Stimulated activated CD8-positive, alpha-beta memory T cell treated with anti-CD3 and anti-CD28 coated beads, Interleukin-15, amount 100 ng/mL, for 24 hours (primary cell): ENCODE results near the gene TAF1B.

Experiments
- DNase-seq: peaks from one replicate; pipeline ENCODE4 v3.0.0-alpha.2; 2020; ENCODE audit warnings: low read depth

TAF1B gene

DNA sequence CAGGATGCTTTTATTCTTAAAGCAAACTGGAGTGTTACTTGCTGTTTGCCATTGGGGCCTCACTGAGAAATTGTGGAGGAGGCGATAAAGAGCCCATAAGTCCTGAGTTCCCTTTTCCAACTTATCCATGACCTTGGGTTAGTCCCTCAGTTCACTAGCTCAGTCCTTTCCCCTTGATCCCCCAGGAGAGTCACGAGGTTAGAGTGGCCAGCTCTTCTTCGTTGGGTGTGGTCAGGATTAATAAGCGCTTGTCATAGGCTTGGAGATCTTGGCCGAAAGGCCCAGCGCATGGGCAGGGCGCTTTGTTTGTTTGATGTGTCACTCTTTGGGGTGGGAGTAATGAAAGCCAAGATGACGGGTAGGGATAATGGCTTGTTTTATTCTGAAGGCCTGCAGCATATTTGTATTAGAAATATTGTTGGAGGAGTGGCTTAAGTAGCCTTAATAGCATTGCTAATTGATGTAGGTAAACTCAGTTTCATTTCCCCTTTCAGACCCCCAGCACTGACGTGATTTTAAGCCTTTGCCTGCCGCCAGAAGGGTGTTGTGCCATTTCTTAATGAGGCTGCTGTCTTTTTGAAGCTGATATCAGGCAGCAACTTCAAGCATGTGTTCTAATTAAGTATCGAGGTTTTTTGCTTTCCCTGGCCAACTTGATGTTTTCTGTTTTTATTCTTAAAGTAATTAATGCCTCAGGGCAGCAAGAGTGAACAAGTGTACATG lies 123.9 kb downstream of the TAF1B start:
- no peak for DNase-seq

GRCh38 chr2:9968553-9969497 lies 125.6 kb downstream of the TAF1B start:
- no peak for DNase-seq

DNA sequence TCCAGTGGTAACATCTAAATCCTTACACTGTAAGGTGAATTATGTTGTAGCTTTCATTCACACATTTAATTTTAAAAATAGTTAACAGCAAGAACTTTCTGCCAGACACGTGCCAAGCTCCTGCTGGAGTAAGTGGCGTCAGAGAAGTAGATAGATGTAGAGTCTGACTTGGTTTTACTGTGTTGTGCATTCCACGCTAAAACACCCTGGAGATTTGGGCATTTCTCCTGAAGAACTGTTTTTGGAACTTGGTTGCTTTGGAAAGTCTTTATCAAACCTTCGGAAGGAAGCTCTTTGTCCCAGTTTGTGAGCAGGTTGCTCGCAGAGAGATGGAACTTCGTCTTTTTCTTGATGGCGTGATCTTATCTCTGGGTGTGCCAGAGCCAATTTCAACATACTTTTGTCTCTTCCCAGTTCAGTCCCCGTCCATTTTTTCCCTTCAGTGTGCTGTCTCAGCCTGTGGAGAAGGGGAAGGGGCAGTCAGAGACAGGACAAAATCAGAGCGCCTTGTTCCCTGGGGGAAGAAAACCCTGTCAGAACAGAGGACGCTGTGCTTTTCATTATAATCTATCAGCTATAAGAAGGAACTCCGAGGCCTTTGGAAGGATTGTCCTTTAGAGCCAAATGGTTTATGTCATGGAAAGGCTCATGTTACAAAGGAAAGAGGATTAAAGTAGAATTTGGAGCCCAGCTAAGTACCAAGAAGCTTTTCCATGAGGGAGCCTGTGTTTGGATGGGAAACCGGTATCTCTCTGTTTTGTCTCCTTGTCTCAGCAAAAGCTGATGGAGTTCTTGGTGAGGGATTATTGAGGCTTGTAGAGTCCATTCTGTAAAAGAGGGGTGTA lies 127.1 kb downstream of the TAF1B start:
- no peak for DNase-seq

- no peak for DNase-seq
Measured at GRCh38 chr2:9971105-9971818, 128.0 kb downstream of the TAF1B start.

DNA sequence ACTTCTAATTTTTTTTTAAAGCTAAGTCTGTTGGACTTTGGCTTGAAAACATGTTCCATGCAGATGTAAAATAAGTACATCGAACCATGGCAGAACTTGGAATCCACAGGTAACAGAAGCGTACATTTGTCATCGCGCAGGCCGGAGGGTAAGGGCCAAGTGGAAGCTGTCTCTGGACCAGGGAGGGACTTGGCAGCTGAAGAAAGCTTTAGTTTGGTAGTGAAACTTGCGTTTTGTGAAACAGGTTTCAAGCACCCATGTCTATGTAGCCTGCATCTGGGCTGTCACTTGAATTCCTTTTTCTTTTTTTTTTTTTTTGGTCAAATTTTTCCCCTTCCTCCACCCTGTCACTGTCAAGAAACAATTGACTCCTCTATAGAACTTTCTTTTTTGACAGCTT lies 128.6 kb downstream of the TAF1B start:
- DNase-seq = no peak

DNA sequence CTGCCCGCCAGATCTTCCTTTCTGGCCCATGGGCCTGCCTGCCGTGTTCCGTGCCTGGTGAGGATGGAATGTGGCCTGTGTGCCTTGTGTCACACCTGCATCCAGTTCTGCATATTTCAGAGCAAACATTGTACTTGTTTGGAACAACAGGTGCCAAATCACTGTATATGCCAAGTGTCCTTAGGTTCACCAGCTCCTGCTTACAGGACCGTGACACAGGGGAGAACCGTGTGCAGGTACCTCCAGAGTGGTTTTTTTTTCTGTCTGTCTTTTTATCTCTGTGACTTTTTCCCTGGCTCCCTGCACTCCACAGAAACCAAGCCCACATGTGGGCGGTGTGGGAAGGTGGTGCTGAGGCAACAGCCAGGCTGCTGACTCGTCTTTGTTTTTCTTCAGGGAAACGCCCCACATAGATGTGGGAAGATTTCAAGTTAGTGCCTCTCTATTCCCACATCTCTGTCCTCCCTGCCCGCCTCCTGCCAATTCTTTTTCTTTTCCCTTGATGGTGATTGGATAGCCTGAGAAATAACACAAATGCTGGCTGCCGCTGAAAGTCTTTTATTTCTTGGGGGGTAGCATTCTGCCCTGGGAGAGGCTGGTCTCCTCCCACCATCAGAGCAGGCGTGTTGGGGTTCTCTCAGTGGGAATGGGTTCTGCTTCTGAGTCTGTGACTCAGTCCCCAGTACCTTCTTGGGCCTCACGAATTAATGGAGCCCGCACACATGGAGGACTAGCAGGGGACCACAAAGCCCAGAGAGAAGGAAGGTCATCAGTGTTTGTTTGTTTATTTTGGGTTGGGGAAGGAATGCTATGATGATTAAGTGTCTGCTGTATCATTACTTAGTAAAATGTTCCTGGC lies 129.6 kb downstream of the TAF1B start:
- DNase-seq = no peak

DNA sequence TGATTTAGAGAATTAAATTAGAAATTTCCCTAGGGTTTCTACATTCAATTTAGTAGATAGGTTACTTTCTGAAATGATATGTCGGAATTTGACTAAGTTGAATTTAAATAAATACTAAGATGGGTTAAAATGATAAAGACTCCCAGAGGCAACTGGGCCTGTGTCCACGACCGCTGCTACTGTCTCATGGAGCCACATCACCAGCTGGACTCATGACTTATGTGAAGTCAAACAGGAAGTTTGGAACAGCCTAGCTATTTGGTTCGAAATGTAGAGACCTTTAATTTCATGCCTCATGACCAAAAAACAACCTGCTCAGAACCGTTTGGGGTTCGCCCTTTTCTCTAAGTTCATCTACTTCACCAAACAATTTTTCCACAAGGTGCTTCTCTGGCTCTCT lies 130.4 kb downstream of the TAF1B start:
- DNase-seq = no peak

- DNase-seq = no peak
Measured at GRCh38 chr2:9974343-9974742, 131.1 kb downstream of the TAF1B start.

- no peak for DNase-seq
Measured at GRCh38 chr2:9975328-9975727, 132.1 kb downstream of the TAF1B start.

DNA sequence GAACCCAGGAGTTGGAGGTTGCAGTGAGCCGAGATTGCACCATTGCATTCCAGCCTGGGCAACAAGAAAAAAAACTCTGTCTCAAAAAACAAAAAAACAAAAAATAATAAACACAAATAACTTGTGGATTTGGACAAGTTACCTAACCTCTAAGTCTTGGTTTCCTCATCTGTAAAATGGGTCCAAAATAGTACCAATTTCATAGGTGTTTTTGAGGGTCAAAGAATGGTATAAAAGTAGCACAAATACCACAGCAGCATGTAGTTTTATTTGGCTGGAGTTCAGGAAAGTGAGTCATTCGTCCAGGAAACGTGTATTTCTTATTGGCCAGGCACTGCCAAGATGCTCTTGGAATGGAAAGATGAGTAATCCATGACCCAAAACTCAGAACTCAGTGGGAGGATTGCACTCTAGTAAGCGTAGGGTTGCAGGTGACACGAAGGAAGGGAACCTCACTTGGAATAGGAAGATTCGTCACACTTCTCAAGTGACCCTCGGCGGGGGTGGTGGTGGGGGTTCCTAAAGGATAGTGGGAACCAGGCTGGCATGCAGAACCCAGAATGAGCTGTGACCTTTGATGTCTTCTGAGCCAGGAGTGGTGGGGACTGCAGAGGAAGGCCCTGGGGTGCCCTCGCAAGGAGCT lies 132.7 kb downstream of the TAF1B start:
- DNase-seq = no peak

DNA sequence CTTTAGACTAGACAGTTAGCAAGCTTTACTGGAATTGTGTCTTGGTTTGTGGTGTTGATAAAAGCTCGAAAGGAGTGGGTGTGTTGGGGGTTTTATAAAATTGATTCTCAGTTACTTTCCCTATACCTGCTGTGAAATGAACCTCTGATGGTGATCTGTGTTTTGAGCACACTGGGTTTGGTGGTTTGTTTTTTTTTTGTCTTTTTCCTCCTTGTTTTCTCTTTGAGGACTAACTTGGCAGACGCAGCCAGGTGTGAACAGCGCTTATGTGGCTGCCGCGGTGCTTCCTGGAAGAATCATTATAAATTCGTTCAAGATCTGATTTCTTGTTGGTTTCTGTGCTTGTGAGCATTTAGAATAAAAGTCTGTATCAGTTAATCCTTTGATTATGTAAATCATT lies 136.7 kb downstream of the TAF1B start:
- no peak for DNase-seq

- no peak for DNase-seq
Measured at GRCh38 chr2:9980520-9980919, 137.2 kb downstream of the TAF1B start.

DNA sequence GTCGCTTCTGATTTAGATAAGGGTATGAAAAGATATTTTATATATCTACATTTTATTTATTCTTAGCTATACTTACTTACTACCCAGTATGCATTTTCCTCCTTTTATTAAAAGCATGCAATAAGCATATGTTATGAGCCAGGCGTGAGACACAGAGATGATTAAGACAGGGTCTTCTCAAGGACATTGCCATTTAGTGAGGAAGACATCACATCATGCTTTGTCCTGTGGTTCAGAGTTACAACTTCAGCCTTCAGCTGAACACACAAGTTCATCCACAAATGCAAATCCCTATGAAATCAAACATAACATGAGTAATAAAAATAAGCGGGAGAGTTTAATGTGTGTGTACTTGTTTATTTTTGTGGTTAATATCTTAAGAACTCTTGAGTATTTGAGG lies 138.4 kb downstream of the TAF1B start:
- DNase-seq = no peak

DNA sequence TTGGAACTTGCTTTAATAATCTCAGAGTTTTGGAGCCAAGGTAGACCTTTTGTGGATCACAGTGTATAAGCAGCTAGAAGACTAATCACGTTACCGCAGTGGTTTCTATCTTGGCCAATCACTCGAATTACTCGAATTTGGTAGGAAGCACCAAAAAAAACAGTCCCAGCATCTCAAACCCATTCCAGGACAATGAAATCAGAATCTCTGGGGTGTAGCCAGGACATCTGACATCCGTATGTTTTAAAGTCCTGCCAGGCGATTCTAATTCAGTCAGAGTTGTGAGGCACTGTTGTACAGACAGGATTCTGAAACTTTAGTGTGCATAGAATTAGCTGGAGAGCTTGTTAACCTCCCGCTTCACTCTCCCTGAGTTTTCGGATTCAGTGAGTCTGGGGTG lies 139.0 kb downstream of the TAF1B start:
- DNase-seq = no peak

- no peak for DNase-seq
Measured at GRCh38 chr2:9982891-9983290, 139.6 kb downstream of the TAF1B start.

DNA sequence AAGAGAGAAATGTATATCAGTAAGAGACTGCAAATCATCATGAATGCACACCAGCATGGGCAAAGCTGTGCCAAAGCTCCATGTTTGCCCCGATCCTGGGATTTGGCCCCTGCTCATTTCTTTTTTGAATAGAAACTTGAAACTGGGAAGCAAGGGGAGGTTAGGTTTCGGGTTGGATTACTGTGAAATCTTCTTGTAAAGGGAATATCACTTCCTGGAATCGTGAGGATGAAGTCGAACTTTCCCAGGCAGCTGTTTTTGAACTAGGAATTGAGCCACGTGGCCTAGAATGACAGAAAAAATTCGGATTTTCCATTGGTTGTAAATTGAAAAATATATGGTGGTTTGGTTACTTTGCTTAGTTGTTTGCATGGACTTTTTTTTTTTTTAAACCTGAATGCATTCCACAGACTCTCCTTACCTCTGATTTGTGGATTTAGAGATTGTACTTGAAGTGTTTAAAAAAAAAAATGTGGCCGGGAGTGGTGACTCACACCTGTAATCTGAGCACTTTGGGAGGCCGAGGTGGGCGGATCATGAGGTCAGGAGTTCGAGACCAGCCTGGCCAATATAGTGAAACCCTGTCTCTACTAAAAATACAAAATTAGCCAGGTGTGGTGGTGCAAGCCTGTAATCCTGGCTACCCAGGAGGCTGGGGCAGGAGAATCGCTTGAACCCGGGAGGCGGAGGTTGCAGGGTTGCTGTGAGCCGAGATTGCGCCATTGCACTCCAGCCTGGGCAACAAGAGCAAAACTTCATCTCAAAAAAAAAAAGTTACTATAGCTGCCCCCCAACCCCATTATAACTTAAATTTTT lies 140.3 kb downstream of the TAF1B start:
- no peak for DNase-seq
